GM18868 (cell line): ENCODE results near the gene ANKRD29.

Experiments
- ATAC-seq: cut with Tn5 transposase; IDR thresholded peaks from one replicate; pipeline ENCODE4 v1.9.1; 2021; ENCODE audit warnings: mild to moderate bottlenecking, moderate library complexity; ENCODE audit not compliant: unreplicated experiment

ANKRD29 gene, protein sequence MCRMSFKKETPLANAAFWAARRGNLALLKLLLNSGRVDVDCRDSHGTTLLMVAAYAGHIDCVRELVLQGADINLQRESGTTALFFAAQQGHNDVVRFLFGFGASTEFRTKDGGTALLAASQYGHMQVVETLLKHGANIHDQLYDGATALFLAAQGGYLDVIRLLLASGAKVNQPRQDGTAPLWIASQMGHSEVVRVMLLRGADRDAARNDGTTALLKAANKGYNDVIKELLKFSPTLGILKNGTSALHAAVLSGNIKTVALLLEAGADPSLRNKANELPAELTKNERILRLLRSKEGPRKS

GRCh38 chr18:23662309-23663263 lies at the start of gene ANKRD29:
Gene ANKRD29, minus strand, starts transcription at chr18:23662911. Its CDS starts 181 bp downstream, at chr18:23662730.
- no peak for ATAC-seq

DNA sequence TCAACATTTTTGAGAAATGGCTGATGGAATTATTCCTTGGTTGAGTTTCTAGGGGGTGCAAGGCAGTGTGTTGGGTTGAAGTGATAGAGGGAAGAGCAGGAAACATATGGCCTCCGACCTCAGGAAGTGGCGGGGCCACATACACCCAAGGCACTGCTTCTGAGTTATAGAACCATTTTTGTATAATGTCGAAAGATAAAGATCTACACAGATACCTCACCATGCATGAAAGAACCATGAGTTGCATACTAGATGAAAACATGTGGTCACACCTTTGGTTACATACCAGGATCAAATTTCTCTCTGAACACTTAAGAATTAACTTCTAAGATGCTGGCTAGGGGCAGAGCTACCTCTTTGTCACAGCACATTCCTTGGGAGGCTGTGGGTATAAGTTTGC lies 49.7 kb upstream of the ANKRD29 start:
- ATAC-seq = peak; percentile 37

DNA sequence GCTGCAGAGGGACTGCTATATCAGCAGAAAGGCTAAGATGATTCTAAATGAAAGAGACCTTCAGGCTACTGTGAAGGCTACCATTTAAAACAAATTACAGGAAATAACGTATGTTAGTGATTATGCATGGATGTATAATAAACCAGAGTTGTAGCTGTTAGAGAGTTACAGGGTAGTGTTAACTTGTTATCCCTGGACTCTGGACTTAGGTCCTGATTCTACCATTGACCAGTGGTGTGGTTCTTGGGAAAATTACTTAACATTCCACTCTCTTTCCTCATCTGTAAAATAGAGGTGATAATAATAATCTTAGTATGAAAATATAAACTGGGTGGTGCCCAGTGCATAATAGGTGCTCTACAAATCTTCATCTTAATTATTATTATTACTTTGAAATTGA lies 48.7 kb upstream of the ANKRD29 start:
- no peak for ATAC-seq

DNA sequence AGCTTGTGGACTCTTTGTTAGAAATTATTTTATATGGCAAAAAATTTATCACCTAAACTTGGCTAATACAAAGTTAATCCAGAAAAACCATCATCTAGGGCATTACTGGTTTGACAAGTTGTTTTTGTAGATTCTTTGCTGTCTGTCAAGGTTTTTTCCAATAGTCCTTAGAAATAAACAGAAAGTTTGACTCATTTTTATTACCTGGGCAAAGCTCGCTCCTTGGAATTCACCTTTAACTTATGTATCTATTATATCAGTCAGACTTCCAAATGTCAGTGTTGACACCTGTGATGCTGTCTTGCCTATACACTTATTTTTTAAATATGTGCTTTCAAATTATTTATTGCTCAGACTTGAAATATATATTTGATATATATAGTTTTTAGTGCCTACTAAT lies 48.2 kb upstream of the ANKRD29 start:
- no peak for ATAC-seq

DNA sequence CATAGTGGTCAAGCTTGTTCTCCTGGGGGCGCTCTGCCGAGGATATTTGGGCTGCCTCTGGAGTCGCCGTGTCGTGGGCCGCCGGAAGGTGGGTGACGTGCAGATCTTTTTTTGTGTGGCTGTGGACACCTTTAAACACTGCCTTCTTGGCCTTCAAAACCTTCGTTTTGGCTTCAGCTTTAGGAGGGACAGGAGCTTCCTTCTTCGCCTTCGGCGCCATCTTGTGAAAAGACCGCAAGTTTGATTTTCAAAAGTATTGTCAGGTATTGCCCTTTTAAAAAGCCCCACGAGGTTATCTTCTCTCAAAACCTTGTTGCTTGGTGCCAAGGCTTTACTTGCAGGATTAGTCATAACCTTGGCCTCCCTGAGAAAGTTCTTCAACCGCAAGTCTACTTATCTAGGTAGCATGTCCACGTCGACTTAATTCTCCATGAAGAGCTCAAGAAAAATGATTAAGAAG lies 47.4 kb upstream of the ANKRD29 start:
- peak; percentile 83 for ATAC-seq

DNA sequence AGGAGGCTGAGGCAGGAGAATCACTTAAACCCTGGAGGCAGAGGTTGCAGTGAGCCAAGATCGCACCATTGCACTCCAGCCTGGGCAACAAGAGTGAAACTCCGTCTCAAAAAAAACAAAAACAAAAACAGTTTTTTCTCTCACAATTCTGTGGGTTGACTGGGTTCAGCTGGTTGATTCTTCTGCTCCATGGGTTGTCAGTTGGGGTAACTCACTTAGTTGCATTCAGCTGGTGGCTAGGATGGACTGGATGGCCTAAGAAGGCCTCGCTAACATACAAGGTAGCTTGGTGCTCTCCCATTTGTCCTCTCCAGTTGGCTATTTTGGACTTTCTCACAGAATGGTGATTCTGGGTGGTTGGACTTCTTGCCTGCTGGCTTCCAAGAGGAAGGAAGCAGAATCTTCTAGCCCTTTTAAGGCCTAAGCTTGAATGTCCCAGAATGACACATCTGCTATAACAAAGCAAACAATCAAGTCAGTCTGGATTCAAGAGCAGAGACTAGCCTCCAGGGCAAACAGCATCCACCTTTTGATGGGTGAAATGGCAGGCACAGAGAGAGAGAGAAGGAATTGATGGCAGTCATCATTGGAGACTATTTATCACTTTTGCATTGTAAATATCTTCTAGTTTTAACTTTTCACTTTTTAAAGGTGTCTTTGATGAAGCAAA lies 44.4 kb upstream of the ANKRD29 start:
- no peak for ATAC-seq

DNA sequence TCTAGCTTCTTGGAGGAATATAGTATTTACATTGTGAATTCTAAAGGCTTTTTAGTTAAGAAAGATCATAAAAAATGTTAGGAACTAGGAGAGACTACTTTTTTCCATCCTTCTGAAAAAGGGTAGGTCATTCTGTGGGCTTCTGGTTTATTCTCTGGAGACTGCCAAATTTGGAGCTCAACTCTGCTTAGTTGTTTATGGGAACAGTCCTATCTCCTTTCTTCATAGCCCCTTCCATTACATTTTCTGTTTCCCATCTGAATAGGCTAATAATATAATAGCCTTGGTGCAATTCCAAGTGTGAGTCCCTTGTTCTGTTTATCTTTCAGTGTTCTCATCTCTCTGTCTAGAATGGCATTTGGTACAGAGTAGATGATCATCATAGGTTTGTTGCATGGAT lies 42.1 kb upstream of the ANKRD29 start:
- ATAC-seq = no peak

- no peak for ATAC-seq
These were observed 41.3 kb upstream of the ANKRD29 start for GRCh38 chr18:23703987-23704384.

- no peak for ATAC-seq
These were observed 40.6 kb upstream of the ANKRD29 start for GRCh38 chr18:23703057-23703986.

DNA sequence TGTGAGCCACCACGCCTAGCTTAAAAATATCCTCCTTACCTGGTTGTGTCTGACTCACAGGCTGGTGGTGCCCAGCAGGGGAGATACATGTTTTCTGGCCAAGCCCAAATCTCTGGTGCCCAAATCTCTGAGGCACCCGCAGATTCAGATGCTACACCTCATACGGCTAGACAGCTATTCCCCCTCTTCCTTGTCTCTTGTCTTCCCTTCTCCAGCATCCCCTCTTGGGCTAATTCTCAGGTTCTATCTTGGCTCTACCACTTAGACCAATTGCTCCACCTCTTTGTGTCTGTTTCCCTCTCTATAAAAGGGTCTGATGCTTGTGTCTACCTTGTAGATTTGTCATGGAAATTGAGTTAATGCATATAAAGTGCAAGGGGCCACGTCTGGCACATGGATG lies 39.9 kb upstream of the ANKRD29 start:
- no peak for ATAC-seq

DNA sequence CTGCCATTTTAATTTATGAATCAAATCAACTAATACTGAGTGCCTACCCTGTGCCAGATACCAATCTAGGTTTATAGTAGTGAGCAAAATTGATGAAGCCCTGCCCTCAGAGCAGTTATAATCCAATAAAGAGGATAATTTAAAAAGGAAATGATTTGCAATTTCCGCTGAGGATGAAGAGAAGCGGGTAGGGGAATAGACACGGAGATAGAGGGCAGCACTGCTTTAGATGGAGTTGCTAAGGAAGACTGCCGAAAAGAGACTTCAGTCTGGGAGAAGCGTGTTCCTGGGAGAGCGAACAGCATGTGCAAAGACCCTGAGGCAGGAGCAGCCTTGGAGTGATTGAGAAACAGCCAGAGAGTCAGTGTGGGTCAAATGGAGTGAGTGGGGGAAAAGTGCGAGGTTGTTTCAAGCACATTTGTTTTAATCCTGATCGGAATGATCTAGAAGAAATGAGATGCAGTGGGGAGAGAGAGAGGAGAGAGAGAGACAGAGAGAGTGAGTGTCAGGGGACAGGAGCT lies 38.9 kb upstream of the ANKRD29 start:
- no peak for ATAC-seq

GRCh38 chr18:23701017-23701416 lies 38.3 kb upstream of the ANKRD29 start:
- no peak for ATAC-seq

- no peak for ATAC-seq
These were observed 32.1 kb upstream of the ANKRD29 start for GRCh38 chr18:23694637-23695430.

GRCh38 chr18:23693846-23694245 lies 31.1 kb upstream of the ANKRD29 start:
- ATAC-seq = no peak

DNA sequence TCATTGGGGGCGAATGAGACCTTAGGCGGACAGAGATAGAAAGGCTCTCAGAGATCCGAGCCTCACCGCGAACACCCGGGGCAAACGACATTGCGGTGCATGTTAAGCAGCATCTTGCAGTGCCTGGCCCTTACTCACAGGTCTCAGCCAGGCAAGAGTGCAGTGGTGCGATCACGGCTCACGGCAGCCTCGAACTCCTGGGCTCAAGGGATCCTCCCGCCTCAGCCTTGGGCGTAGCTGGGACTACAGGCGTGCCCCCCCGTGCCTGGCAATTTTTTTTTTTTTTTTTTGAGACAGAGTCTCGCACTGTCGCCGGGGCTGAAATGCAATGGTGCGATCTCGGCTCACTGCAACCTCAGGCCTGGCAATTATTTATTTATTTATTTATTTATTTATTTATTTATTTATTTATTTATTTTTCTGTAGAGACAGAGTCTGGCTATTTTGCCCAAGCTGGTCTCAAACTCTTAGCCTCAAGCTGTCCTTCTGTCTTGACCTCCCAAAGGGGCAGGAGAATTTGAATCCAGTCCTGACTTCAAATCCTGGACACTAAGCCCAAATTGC lies 27.9 kb upstream of the ANKRD29 start:
- no peak for ATAC-seq

DNA sequence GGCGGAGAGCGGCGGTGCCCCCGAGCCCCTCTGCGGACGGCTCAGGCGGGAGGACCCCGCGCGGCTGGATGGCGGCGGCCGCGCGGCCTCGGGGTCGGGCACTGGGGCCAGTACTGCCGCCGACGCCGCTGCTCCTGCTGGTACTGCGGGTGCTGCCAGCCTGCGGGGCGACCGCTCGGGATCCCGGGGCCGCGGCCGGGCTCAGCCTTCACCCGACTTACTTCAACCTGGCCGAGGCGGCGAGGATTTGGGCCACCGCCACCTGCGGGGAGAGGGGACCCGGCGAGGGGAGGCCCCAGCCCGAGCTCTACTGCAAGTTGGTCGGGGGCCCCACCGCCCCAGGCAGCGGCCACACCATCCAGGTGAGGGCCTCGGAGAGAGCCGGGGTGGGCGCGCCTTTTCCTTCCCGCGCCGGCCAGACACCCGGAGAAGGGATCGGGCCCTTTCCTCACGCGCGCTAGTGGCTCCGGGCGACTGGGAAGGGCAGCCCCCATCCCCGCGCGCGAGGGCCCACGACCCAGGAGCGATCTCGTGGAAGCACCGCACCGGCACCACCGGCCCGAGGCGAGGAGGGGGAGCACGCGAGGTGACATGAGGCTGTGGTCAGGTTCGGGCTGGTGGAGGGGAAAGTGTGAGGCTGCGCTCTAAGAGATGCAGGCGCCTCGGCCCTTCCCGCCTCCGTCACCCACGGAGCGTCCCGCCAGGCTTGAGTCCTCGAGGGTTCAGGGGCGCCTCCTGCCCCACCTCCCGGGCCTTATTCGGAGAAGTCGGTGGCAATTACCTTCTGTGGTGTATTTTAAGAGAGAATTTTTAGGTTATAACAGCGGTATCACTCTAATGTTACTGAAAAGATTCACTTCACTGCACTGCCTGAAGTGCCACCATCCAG lies 27.1 kb upstream of the ANKRD29 start:
- no peak for ATAC-seq

GRCh38 chr18:23689031-23689615 lies 26.4 kb upstream of the ANKRD29 start, which contains the start of gene LAMA3:
Gene LAMA3, plus strand, starts transcription at chr18:23689453. Its CDS starts 231 bp downstream, at chr18:23689684.
- no peak for ATAC-seq
